Upper lobe of right lung (tissue), 1 donor: ENCODE data around the gene NHSL2. TPM values are rescaled to one million over a fixed set of nuclear protein-coding genes. Genes with fewer than 3 reads are reported as not detected.

Source experiments
- ATAC-seq: fragments of 200-7000 bp; cut with Tn5 transposase; one replicate; pipeline ENCODE4 v1.9.1; 2020; ENCODE audit warnings: mild to moderate bottlenecking, moderate library complexity
- DNase-seq: peaks from one replicate; pipeline ENCODE4 v3.0.0-alpha.2; 2020
- H3K27ac ChIP-seq: fragments of 200-600 bp; one replicate; pipeline ENCODE4 v1.8.0; 2022
- H3K27me3 ChIP-seq: fragments of 200-600 bp; one replicate; pipeline ENCODE4 v1.8.0; 2022; ENCODE audit warnings: mild to moderate bottlenecking
- H3K36me3 ChIP-seq: fragments of 200-600 bp; one replicate; pipeline ENCODE4 v1.8.0; 2022
- H3K4me1 ChIP-seq: fragments of 200-600 bp; one replicate; pipeline ENCODE4 v1.8.0; 2022
- H3K4me3 ChIP-seq: fragments of 200-600 bp; one replicate; pipeline ENCODE4 v1.8.0; 2022; ENCODE audit warnings: mild to moderate bottlenecking
- H3K9me3 ChIP-seq: fragments of 200-600 bp; one replicate; pipeline ENCODE4 v1.8.0; 2022
- CTCF ChIP-seq: fragments of 200-600 bp; IDR thresholded peaks from one replicate; pipeline ENCODE4 v1.8.0; 2022; ENCODE audit warnings: antibody characterized with exemption
- intact Hi-C: fragments of 100-400 bp; cut with DNase I; formaldehyde crosslinking; loops from one replicate; pipeline ENCODE4 v1.11.0; 2022
- total RNA-seq: library from RNA; stranded (reverse); fragmentation: NEBNext Ultra II Directional; extraction: Animal tissue kit (Norgen Biotek cat#: 25700); gene quantifications from one replicate; pipeline ENCODE4 v1.2.1, GENCODE V29; 2021
- donor health status: DM: no; HTN: yes; CAD: no; lungs with severe emphysema.

The NHSL2 gene
- total RNA-seq, 1 donor from 2014 or later = 17.3 TPM

GRCh38 chrX:72126048-72126415 is 215.4 kb downstream of the NHSL2 start:
- Histone ChIP-seq H3K27ac (no peak overlapping the region), H3K4me3 (no peak overlapping the region), H3K36me3 (no peaks in the 10 kb centered on the region), H3K4me1 (peaks cover 36% of the 10 kb centered on the region), H3K27me3 (no peaks in the 10 kb centered on the region), H3K9me3 (no peaks in the 10 kb centered on the region)
- DNase-seq (no peak), ATAC-seq (no peak)
- intact Hi-C loops = no loop called here
- TF ChIP-seq CTCF = no peak

GRCh38 chrX:72126539-72127140 is 216.0 kb downstream of the NHSL2 start:
- TF ChIP-seq CTCF = peak; percentile 80
- ATAC-seq (peak; percentile 91), DNase-seq (peak; percentile 82)
- intact Hi-C loops = no loop called here
- H3K27me3 ChIP-seq = no peaks in the 10 kb centered on the region
- H3K9me3 ChIP-seq = no peaks in the 10 kb centered on the region
- no peak overlapping the region for H3K27ac ChIP-seq
- H3K36me3 ChIP-seq = no peaks in the 10 kb centered on the region
- H3K4me3 ChIP-seq = no peak overlapping the region
- H3K4me1 ChIP-seq = peaks cover 35% of the 10 kb centered on the region

- no peak for TF ChIP-seq CTCF
- no peak overlapping the region for H3K4me3 ChIP-seq
- ATAC-seq = no peak
- intact Hi-C loops = no loop called here
- H3K36me3 ChIP-seq = no peaks in the 10 kb centered on the region
- H3K27ac ChIP-seq = no peak overlapping the region
- H3K9me3 ChIP-seq = no peaks in the 10 kb centered on the region
- no peaks in the 10 kb centered on the region for H3K27me3 ChIP-seq
- peaks cover 32% of the 10 kb centered on the region for H3K4me1 ChIP-seq
- no peak for DNase-seq
Measured at GRCh38 chrX:72127332-72127731, 216.7 kb downstream of the NHSL2 start.

- H3K4me1 ChIP-seq = peaks cover 23% of the 10 kb centered on the region
- DNase-seq (no peak), ATAC-seq (no peak)
- intact Hi-C loops = no loop called here
- H3K27me3 ChIP-seq = no peaks in the 10 kb centered on the region
- no peak for TF ChIP-seq CTCF
- no peak overlapping the region for H3K4me3 ChIP-seq
- H3K27ac ChIP-seq = no peak overlapping the region
- no peaks in the 10 kb centered on the region for H3K9me3 ChIP-seq
- no peaks in the 10 kb centered on the region for H3K36me3 ChIP-seq
Measured at GRCh38 chrX:72128183-72128834, 217.7 kb downstream of the NHSL2 start.

GRCh38 chrX:72128881-72129280 is 218.2 kb downstream of the NHSL2 start:
- peak; percentile 35 for TF ChIP-seq CTCF
- no peak for ATAC-seq

More at GRCh38 chrX:72128881-72129280, 218.2 kb downstream of the NHSL2 start:
- DNase-seq = no peak
- Histone ChIP-seq H3K36me3 (no peaks in the 10 kb centered on the region), H3K4me1 (peaks cover 19% of the 10 kb centered on the region), H3K27ac (no peak overlapping the region), H3K9me3 (no peaks in the 10 kb centered on the region), H3K4me3 (no peak overlapping the region), H3K27me3 (no peaks in the 10 kb centered on the region)
- intact Hi-C loops = no loop called here
